GM23338 (cell line): ENCODE data around the gene BACE2.

Source experiments
- CREB1 ChIP-seq: fragments of 250-450 bp; sonication (Bioruptor Pico); IDR thresholded peaks from 2 replicates; pipeline ENCODE4 v1.5.0; 2020; ENCODE audit warnings: low read depth, mild to moderate bottlenecking, moderate library complexity
- CTCF ChIP-seq, 2 experiments: fragments of 200-600 bp in 1 of 2; sonication (generic) in 1 of 2; conservative IDR thresholded peaks; 2 replicates each; pipeline versions ENCODE4 v1.5.1 to v1.6.1; 2016 to 2017; ENCODE audit warnings: antibody characterized with exemption in 2 of 2, low read depth in 2 of 2, mild to moderate bottlenecking in 2 of 2, moderate library complexity in 1 of 2
- ETS1 ChIP-seq: IDR thresholded peaks from 2 replicates; pipeline ENCODE4 v1.6.1; 2016; ENCODE audit warnings: antibody characterized with exemption
- EZH2 ChIP-seq: fragments of 200-600 bp; sonication (generic); IDR thresholded peaks from one replicate; pipeline ENCODE4 v1.8.0; 2017; ENCODE audit warnings: antibody characterized with exemption, mild to moderate bottlenecking, low read depth; ENCODE audit not compliant: unreplicated experiment
- EZH2phosphoT487 ChIP-seq: fragments of 200-600 bp; sonication (generic); IDR thresholded peaks from one replicate; pipeline ENCODE4 v1.8.1; 2018; ENCODE audit warnings: antibody characterized with exemption; ENCODE audit not compliant: unreplicated experiment
- JUNB ChIP-seq: IDR thresholded peaks from one replicate; pipeline ENCODE4 v1.6.1; 2016; ENCODE audit warnings: antibody characterized with exemption; ENCODE audit not compliant: unreplicated experiment
- NANOG ChIP-seq: IDR thresholded peaks from 2 replicates; pipeline ENCODE4 v1.6.1; 2016; ENCODE audit warnings: antibody characterized with exemption, borderline replicate concordance
- POLR2AphosphoS5 ChIP-seq: IDR thresholded peaks from 2 replicates; pipeline ENCODE4 v1.6.1; 2016; ENCODE audit warnings: antibody characterized with exemption, low read depth
- REST ChIP-seq: IDR thresholded peaks from one replicate; pipeline ENCODE4 v1.6.1; 2018; ENCODE audit warnings: antibody characterized with exemption; ENCODE audit not compliant: unreplicated experiment
- STAT1 ChIP-seq: IDR thresholded peaks from one replicate; pipeline ENCODE4 v1.6.1; 2016; ENCODE audit warnings: antibody characterized with exemption; ENCODE audit not compliant: unreplicated experiment
- ZNF114 ChIP-seq: fragments of 250-450 bp; sonication (Bioruptor Pico); IDR thresholded peaks from 2 replicates; pipeline ENCODE4 v1.5.0; 2020; ENCODE audit warnings: mild to moderate bottlenecking, moderate library complexity
- ZNF331 ChIP-seq: fragments of 250-450 bp; sonication (Bioruptor Pico); IDR thresholded peaks from 2 replicates; pipeline ENCODE4 v1.5.0; 2020; ENCODE audit warnings: low read depth, mild to moderate bottlenecking, moderate library complexity
- ZNF462 ChIP-seq: fragments of 250-450 bp; sonication (Bioruptor Pico); IDR thresholded peaks from 2 replicates; pipeline ENCODE4 v1.5.0; 2020; ENCODE audit warnings: mild to moderate bottlenecking, moderate library complexity

DNA sequence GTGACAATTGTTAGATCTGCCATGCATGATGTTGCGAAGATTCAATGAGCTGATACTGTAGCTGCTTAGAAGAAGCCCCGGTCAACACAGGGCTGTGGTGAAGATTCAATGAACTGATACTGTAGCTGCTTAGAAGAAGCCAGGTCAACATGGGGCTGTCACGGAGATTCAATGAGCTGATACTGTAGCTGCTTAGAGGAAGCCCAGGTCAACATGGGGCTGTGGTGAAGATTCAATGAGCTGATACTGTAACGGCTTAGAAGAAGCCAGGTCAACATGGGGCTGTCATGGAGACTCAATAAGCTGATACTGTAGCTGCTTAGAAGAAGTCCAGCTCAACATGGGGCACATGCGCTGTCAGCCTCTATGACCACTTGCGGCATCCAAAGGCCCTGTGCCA lies 18.8 kb upstream of the BACE2 start:
- TF ChIP-seq STAT1 (no peak), CTCF (conservative IDR thresholded peaks at IDR 0.05; ENCODE audit: low read depth in 2 of 2) (no peak), EZH2 (no peak), EZH2phosphoT487 (no peak), REST (no peak), ZNF331 (CRISPR knock-in tag) (no peak), CREB1 (no peak), ETS1 (no peak), POLR2AphosphoS5 (no peak), ZNF462 (CRISPR knock-in tag) (no peak), ZNF114 (CRISPR knock-in tag) (no peak), JUNB (no peak), NANOG (no peak)
